Immature natural killer cell (primary cell): ENCODE measurements around the gene NYNRIN. TPM values are rescaled to one million over a fixed set of nuclear protein-coding genes. Genes with fewer than 3 reads are reported as not detected.

ENCODE experiments used
- DNase-seq, 3 donors: peaks; one replicate each; pipeline ENCODE4 v3.0.0; 2022; ENCODE audit warnings: mixed read lengths in 1 of 3
- H3K27ac Mint-ChIP-seq, 6 donors: one replicate each; pipeline ENCODE4 v1.8.0; 2020; ENCODE audit warnings: mixed read lengths in 6 of 6, mild to moderate bottlenecking in 5 of 6, inconsistent platforms in 4 of 6, moderate library complexity in 3 of 6
- H3K27me3 Mint-ChIP-seq, 3 donors: one replicate each; pipeline ENCODE4 v1.8.0; 2020 to 2021; ENCODE audit warnings: low read depth in 3 of 3, mild to moderate bottlenecking in 3 of 3, mixed read lengths in 3 of 3, moderate library complexity in 3 of 3, inconsistent platforms in 1 of 3
- H3K36me3 Mint-ChIP-seq, 3 donors: one replicate each; pipeline ENCODE4 v1.8.0; 2020; ENCODE audit warnings: mixed read lengths in 3 of 3, inconsistent platforms in 2 of 3, mild to moderate bottlenecking in 2 of 3
- H3K4me1 Mint-ChIP-seq, 2 donors: one replicate each; pipeline ENCODE4 v1.8.0; 2020; ENCODE audit warnings: inconsistent platforms in 2 of 2, mild to moderate bottlenecking in 2 of 2, mixed read lengths in 2 of 2, moderate library complexity in 1 of 2
- H3K4me3 Mint-ChIP-seq, 5 donors: one replicate each; pipeline ENCODE4 v1.8.0; 2020; ENCODE audit warnings: mild to moderate bottlenecking in 5 of 5, mixed read lengths in 5 of 5, inconsistent platforms in 3 of 5, moderate library complexity in 3 of 5
- H3K9me3 Mint-ChIP-seq, 6 donors: one replicate each; pipeline ENCODE4 v1.8.0; 2020; ENCODE audit warnings: mild to moderate bottlenecking in 6 of 6, mixed read lengths in 6 of 6, inconsistent platforms in 4 of 6, moderate library complexity in 3 of 6
- polyA plus RNA-seq, 3 donors: library from polyadenylated mRNA; unstranded; fragments of 300-500 nt; fragmentation: Illumina TruSeq; gene quantifications; one replicate each; pipeline ENCODE4 v1.2.3, GENCODE V29; 2021

The NYNRIN gene
- polyA plus RNA-seq, 3 donors from 2014 or later, result 0.18 TPM; not detected in 1

DNA sequence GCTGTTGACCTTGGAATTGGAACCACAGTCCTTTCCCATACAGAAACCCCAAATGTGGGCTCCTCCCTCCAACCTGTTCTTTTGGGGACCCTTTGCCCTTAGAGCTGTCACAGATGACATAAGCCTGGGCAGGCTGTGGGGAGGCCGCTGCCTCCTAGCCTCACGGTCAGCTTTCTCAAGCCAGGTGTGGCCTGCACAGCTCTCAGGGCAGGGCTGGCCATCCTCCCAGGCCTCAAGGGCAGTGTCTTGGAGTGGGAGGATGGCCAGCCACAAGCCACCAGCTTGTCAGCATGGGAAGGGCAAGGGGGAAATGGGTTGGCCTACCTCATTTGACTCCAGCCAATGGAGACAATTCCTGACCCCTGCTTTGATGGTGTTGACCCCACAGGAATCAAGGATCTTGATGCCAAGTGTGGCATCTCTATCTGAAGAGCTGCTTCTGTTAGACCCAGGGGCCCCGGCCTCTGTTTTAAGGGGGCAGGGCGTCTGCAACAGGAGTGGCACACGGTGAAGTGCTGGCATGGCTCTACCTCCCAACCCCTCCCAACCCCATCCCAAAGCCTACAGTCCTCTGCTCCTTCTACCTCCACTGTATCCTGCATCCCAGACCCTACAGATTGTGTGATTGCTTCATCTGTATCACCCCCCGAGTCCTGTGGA lies 19.2 kb downstream of the NYNRIN start:
- Mint-ChIP-seq H3K9me3 (no peaks in the 10 kb centered on the region), H3K27me3 (peaks cover 2 to 4% (median 3%) of the 10 kb centered on the region in 3 donors), H3K4me3 (no peak overlapping the region), H3K36me3 (no peaks in the 10 kb centered on the region), H3K27ac (no peak overlapping the region), H3K4me1 (no peaks in the 10 kb centered on the region)
- DNase-seq, result no peak

DNA sequence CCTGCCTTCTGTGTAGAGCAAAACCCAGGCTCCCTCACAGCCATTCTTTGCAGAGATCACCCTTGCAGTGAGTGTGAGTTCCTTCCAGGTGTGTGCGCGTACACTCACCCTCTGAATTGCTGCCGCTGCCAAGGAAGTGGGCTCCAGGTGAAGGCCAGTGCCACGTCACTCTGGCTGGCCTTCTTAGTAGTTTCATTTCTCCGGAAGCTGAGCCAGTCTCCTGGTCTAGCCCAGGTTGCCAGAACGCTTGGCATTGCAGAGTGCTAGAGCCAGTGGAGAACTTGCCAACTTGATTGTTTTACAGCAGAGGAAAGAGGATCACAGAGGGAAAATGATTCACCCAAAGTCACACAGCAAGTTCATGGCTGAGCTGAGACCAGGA lies 19.7 kb downstream of the NYNRIN start:
- no peaks in the 10 kb centered on the region for H3K4me1 Mint-ChIP-seq
- H3K27me3 Mint-ChIP-seq, result peaks cover 2 to 4% (median 3%) of the 10 kb centered on the region in 3 donors
- no peak overlapping the region for H3K4me3 Mint-ChIP-seq
- H3K9me3 Mint-ChIP-seq, result no peaks in the 10 kb centered on the region
- DNase-seq, result no peak
- no peak overlapping the region for H3K27ac Mint-ChIP-seq
- H3K36me3 Mint-ChIP-seq, result no peaks in the 10 kb centered on the region

DNA sequence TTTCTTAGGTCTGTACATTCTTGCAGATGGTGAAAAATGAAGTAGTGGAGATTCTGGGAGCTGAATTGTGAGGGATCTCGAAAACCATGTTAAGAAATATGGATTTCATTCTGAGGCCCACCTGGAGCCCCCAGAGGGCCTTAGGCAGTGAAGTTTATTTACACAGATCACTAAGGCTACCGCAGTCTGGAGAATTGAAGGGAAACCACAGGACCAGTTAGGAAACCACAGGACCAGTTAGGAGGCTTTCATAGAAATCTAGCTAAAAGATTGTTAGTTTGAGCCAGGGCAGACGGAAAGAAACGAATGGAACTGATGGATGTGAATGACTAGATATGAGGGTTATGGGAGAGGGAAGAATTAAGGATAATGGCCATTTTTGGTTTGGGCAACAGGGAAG lies 23.5 kb downstream of the NYNRIN start:
- no peaks in the 10 kb centered on the region for H3K4me1 Mint-ChIP-seq
- H3K4me3 Mint-ChIP-seq, result no peak overlapping the region
- no peaks in the 10 kb centered on the region for H3K36me3 Mint-ChIP-seq
- DNase-seq, result no peak
- no peaks in the 10 kb centered on the region for H3K9me3 Mint-ChIP-seq
- H3K27ac Mint-ChIP-seq, result no peak overlapping the region
- H3K27me3 Mint-ChIP-seq, result peaks cover 1 to 3% (median 2%) of the 10 kb centered on the region in 3 donors

DNA sequence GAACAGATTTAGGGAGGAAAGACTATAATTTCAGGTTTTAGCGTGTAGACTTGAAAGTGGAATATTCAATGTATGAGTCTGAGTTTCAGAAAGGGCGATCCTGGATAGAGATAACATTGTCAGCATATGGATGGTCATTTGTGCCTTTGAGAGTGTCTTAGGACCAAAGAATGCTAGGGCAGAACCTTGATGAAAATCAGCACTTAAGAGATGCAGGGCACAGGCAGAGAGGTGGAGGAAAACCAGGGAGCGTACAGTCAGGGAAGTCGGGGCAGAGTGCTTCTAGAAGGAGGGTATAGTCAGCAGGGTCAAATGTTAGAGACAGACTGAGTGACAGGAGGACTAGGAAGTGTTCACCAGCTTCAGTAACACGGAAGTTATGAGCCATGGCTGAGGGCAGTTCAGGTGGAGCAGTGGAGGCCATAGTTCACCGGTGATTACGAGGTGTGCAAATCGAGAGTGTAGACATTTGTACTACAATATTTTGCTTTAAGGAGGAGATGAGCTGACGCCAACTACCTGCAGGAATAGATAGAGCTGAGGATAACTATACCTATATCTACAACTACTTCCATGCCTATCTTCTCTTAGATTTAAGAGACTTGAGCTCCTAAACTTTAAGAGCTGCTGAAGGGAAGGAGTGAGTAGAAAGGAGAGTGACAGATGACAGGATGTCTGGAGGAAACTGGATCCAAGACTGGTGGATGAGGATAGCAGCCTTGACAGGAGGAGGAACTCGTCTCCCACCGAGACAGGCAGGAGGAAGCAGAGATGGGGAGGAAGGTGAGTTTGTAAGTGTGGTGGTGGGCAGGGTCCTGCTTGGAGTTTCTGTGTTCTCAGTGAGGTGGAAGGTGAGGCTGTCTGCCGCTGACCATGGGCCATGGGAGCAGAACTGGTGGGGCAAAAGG lies 24.1 kb downstream of the NYNRIN start:
- Mint-ChIP-seq H3K9me3 (no peaks in the 10 kb centered on the region), H3K27ac (no peak overlapping the region), H3K27me3 (peaks cover 1 to 3% (median 2%) of the 10 kb centered on the region in 3 donors), H3K36me3 (no peaks in the 10 kb centered on the region), H3K4me3 (no peak overlapping the region), H3K4me1 (no peaks in the 10 kb centered on the region)
- DNase-seq, result no peak

DNA sequence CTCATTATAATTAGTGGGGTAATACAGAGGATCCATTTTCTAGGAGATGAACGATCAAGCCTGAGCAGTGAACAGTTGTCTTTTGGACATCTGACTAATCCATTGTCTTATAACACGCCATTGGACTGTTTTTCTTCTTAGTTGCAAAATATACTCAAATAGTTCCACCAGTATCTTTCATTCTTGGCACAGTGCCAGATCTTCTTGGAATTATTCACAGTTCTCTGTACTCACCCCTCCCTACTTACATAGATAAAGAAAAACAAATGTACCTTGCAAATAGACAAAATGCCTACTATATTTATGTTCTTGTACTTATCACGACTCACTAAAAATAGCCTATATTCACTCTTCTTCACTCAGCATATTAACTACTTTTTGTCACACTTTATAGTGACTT lies 26.9 kb downstream of the NYNRIN start:
- no peaks in the 10 kb centered on the region for H3K36me3 Mint-ChIP-seq
- no peak overlapping the region for H3K27ac Mint-ChIP-seq
- no peak for DNase-seq
- H3K4me3 Mint-ChIP-seq, result no peak overlapping the region
- peaks cover 3 to 9% of the 10 kb centered on the region in 2 donors for H3K4me1 Mint-ChIP-seq
- H3K27me3 Mint-ChIP-seq, result peaks cover 2 to 6% (median 5%) of the 10 kb centered on the region in 3 donors
- H3K9me3 Mint-ChIP-seq, result no peaks in the 10 kb centered on the region

DNA sequence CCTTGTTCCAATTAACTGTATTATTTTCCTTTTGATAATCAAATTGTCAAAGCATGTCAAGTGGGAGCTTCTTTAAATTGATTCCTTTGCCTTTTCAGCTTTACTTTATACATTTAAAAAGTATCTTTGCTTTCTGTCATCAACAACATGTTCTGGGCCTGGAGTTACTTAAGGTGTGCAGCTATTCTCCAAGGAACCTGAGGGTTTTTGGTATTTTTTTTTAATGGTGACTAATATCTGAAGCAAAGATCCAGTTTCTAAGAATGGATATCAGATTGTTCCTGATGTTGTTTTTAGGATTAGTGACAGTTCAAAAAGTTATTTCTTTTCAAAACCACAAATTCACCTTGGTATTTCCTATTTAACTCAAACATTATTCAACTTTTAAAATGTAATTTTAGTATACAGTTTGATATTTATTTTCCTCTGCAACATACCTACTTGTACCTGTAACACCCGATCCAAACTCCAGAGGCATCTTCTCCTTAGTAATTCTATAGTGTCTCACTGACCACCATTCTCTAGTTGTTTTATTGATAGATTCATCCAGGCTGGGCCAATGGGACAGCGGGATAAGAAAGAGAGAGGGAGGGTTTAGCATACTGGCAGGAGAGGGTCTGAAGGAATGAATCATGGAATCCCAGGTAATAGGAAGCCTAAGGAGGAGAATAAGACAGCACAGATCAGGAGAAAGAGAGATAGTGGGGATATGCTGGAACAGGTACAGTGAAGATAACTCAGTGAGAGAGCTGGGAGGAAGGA lies 27.5 kb downstream of the NYNRIN start:
- no peak for DNase-seq
- no peaks in the 10 kb centered on the region for H3K9me3 Mint-ChIP-seq
- peak overlapping the region in 4 of 6 donors; percentile 3 to 82 (median 18) for H3K27ac Mint-ChIP-seq
- H3K4me1 Mint-ChIP-seq, result peaks cover 9 to 16% of the 10 kb centered on the region in 2 donors
- peaks cover 1 to 7% (median 5%) of the 10 kb centered on the region in 3 donors for H3K27me3 Mint-ChIP-seq
- peak overlapping the region in 1 of 5 donors; percentile 6 for H3K4me3 Mint-ChIP-seq
- no peaks in the 10 kb centered on the region for H3K36me3 Mint-ChIP-seq

DNA sequence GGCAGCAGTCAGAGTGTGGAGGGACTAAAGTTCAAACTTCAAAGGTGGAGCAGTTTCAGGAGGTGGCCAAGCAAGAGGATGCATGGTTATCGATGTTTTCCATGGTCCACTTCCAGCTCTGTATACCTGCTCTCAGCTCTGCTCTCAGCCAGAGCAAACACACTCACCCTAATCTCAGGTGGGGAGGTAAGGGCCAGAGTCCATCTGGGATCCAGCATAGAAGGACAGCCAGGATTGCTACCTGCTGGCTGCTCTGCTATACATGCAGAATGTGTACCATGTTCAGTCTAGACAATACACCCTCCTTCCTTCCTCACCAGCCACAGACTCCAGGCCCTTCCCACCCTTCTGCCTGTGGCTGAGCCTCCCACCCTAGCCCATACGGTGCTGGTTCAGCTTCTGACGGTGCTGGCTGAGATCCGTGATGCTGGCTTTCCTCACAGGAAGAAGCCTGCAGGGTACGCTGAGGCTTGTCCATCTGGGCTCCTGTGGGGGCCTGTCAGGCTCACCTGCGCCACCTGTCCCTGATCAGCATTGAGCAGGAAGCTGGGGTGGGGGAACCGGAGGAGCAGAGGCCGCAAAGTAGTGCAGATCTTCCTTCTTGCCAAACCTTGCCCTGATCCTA lies 28.2 kb downstream of the NYNRIN start:
- peaks cover 4% of the 10 kb centered on the region in 3 donors for H3K36me3 Mint-ChIP-seq
- H3K27me3 Mint-ChIP-seq, result peaks cover 1 to 12% (median 8%) of the 10 kb centered on the region in 3 donors
- no peaks in the 10 kb centered on the region for H3K9me3 Mint-ChIP-seq
- H3K4me3 Mint-ChIP-seq, result peak overlapping the region in 1 of 5 donors; percentile 6
- H3K4me1 Mint-ChIP-seq, result peaks cover 16 to 22% of the 10 kb centered on the region in 2 donors
- DNase-seq, result no peak
- H3K27ac Mint-ChIP-seq, result peak overlapping the region in 5 of 6 donors; percentile 32 to 82 (median 43)

DNA sequence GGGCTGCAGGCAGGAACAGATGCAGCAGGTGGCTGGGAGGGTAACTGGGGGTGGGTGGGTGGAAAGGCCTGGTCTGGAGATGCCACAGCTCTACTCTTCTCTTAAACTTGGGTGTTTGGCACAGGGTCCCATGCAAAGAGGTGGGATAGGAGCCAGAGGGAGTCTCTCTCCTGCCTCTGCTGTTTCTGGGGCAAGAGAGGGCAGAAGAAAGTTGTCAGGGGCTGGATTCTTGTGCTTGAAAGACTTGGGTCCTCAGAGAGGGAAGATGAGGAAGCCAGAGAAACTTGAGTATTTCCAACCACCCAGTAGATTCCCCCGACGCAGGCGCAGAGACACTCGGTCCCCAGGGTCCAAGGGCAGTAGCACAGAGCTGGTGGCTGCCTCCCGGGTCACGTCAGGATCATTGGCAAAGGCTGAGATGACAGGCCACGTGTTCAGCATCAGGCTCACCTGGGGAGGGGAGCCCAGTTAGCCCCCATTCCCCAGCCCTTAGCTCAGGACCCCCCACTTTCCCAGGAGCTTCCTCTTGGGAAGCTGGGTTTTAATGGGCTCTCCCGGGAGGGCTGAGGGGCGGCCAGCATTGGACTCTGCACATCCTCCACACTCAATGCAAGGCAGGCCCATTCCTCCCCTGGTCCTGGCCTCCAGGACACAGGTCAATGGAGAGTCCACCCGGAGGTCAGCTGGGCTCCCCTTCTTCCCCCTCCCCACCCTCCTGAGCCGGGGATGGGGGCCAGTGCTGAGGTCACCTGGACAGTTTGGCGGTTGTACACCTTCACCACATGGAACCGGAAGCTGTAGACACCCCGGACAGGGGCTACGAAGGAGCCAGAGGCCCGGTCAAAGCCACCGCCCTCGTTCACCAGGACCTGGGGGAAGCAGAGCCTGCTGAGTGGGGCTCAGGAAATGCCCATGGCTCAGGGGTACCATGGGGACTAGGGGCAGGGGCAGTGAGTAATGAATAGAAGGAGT lies 29.0 kb downstream of the NYNRIN start:
- H3K4me3 Mint-ChIP-seq, result peak overlapping the region in 4 of 5 donors; percentile 27 to 49 (median 36)
- no peak for DNase-seq
- H3K4me1 Mint-ChIP-seq, result peaks cover 18 to 22% of the 10 kb centered on the region in 2 donors
- H3K36me3 Mint-ChIP-seq, result peaks cover 4 to 7% (median 4%) of the 10 kb centered on the region in 3 donors
- H3K27ac Mint-ChIP-seq, result peak overlapping the region in 5 of 6 donors; percentile 30 to 87 (median 78)
- H3K9me3 Mint-ChIP-seq, result no peaks in the 10 kb centered on the region
- H3K27me3 Mint-ChIP-seq, result peaks cover 1 to 12% (median 8%) of the 10 kb centered on the region in 3 donors

DNA sequence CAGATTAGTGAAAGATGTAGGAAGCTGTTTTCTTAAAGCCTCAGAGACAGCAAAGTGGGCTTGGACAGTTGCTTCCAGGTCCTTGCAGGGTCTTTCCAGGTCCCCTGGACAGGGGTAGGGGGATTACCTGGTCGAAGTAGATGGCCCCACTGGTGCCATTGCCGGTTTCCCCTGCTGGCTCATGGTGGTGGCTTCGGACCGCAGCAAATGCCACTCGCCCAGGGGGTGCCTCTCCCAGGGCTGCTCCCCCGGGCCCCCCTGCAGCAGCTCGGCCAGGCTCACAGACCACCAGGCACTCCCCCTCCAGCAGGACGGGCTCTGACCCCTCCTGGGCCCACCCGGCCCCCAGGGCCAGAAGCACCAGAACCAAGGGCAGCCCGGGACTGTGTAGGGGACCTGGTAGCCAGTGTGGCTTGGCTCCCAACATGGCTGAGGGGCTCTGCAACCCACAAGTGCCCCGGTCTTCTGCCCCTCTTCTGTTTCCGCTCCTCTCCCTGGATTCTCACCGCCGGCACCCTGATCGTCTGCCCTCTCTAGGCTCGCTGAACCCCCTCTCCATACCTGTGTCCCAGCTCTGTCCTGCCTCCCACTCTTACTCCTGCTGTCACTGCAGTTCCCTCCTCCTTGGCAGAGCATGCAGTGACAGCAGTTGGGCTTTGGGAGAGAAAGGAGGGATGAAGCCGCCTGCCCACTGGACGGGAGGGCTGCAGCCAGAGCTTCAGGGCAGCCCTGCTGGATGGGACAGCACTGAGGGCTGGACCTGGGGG lies 30.0 kb downstream of the NYNRIN start:
- H3K27me3 Mint-ChIP-seq, result peaks cover 1 to 12% (median 8%) of the 10 kb centered on the region in 3 donors
- H3K9me3 Mint-ChIP-seq, result no peaks in the 10 kb centered on the region
- peaks cover 22 to 26% of the 10 kb centered on the region in 2 donors for H3K4me1 Mint-ChIP-seq
- H3K36me3 Mint-ChIP-seq, result peaks cover 4 to 15% (median 12%) of the 10 kb centered on the region in 3 donors
- H3K27ac Mint-ChIP-seq, result peak overlapping the region; percentile 96 to 99 (median 98)
- peak overlapping the region; percentile 87 to 93 (median 91) for H3K4me3 Mint-ChIP-seq
- DNase-seq, result no peak

DNA sequence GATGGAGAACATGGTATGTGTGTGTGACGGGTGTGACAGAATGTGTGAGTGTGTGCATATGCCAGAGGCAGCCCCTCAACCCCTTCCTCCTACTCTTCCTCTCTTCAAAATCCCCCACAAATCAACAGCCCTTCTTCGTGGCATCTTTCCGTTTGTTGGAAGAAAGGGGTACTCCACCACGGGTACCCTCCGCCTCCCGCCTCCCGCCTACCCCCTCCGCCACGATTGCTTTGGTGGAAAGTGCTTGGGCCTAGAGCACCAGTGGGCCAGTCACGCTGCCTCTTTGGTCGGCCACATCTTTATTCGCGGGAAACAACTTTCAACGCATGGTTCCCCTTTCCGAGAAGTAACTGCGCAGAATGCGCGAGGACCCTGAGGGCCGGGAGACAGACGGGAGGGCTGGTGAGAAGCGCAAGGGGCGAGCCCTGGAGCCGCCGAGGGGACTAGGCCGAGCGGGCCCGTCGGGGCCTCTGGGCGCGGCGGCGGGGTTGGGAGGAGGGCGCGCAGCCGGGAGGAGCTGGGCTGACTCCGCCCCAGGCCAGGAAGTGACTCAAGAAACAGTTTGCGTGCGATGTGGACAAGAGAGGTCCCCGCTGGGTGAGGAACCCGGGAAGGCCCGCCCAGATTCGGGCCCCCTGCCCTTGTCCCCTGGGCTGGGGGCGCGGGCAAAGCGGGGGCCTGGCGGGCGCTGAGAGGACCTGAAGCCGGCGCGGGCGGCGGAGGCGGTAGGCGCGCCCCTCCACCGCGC lies 30.8 kb downstream of the NYNRIN start, which contains the start of the genes CBLN3 and KHNYN:
Gene CBLN3, minus strand, starts transcription at position 274 of the 748 bp plus-strand sequence. CDS start 614 bp downstream, outside the sequence.
Gene KHNYN, plus strand, starts transcription at position 560 of the 748 bp plus-strand sequence. CDS start 777 bp downstream, outside the sequence.
- peaks cover 22 to 26% of the 10 kb centered on the region in 2 donors for H3K4me1 Mint-ChIP-seq
- H3K27me3 Mint-ChIP-seq, result peaks cover 1 to 12% (median 8%) of the 10 kb centered on the region in 3 donors
- peak within 1 kb of the TSS; percentile 96 to 99 (median 98) for H3K27ac Mint-ChIP-seq
- DNase-seq, result peak; percentile 87 to 90 (median 90)
- H3K9me3 Mint-ChIP-seq, result no peaks in the 10 kb centered on the region
- peaks cover 4 to 15% (median 13%) of the 10 kb centered on the region in 3 donors for H3K36me3 Mint-ChIP-seq
- H3K4me3 Mint-ChIP-seq, result peak within 1 kb of the TSS; percentile 87 to 93 (median 91)

DNA sequence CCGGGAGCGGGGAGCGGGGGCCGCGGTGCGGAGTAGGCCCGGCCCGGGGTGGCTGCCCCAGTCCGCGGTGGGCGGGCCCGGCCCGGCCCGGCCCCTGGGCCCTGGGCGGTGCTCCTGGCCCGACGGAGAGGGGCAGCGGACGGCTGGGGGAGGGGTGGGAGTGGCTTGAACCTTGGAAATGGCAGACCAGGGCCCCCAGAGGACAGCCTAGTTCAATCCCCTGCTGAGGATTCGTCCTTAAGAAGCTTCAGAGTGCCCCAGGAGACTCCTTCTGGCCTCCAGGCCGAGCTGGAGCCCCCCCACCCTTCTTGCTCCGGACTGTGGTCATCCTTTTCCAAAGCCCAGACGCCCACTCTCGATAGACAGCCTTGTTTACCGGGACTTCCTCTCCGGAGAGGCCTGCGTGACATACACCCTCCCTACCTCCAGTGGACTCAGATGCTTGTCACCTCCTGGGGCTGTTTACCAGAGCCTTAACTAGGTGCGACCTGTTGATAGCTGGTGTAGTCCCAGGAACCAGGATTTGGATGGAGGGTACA lies 31.4 kb downstream of the NYNRIN start:
- peak; percentile 39 to 48 (median 47) for DNase-seq
- Mint-ChIP-seq H3K27me3 (peaks cover 1 to 12% (median 8%) of the 10 kb centered on the region in 3 donors), H3K27ac (peak overlapping the region; percentile 82 to 97 (median 87)), H3K4me1 (peaks cover 22 to 26% of the 10 kb centered on the region in 2 donors), H3K4me3 (peak overlapping the region; percentile 86 to 89 (median 87)), H3K9me3 (no peaks in the 10 kb centered on the region), H3K36me3 (peaks cover 4 to 18% (median 15%) of the 10 kb centered on the region in 3 donors)
